HG03097 (cell line): ENCODE measurements around the gene AGO4.
A peak's percentile ranks its signal among the peaks of the same experiment; 100 is the strongest.
"Not testable (repeated sequence)": the region's sequence is repeated elsewhere in the genome, so short reads cannot be mapped to it uniquely, and the experiment has no call there.

Source experiments
- ATAC-seq: cut with Tn5 transposase; IDR thresholded peaks from one replicate; pipeline ENCODE4 v1.9.1; 2021; ENCODE audit not compliant: unreplicated experiment, low FRiP score

The AGO4 gene

DNA sequence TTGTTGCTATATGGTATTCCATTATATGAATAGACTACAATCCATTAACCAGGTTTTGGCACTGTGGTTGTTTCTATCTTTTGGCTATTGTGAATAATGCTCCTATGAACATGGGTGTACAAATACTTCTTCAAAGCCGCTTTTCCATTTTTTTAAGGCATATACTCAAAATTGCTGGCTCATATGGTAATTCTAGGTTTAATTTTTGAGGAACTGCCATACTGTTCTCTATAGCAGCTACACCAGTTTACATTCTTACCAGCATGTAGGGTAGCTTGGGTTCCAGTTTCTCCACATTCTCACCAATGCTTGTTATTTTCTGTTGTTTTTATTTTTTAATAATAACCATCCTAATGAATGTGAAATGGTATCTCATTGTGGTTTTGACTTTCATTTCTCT lies 55.3 kb downstream of the AGO4 start:
- no peak for ATAC-seq

DNA sequence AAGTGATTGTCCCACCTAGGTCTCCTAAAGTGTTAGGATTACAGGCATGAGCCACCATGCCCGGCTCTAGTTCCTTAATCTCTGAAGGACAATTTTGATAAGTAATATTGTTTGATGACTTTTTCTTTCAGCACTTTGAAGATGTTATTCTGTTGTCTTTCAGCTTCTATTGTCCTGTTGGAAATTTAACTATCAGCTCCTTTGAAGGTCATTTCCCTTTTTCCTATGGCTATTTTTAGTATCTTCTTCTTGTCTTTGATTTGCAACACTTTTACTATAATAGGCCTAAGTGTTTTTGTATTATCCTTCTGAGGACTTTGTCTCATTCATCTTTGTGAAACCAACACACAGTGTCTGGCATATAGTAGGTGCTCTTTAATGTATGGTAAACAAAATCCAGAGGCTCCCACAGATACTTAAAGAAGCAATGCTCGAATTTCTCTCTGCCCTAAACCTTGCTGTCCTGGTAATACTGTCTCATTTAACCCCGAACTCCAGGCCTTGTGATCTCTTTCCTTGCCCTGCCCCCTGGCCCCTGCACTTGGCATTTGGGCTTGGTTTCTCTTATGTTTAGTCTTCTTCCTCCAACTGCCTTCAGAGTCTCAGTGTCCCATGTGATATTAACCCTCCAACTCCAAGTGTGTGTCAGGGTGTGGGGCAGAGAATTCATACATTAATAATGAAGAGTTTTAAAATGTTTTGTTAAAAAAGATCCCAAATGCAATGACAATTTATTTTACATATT lies 56.2 kb downstream of the AGO4 start:
- ATAC-seq, result no peak

DNA sequence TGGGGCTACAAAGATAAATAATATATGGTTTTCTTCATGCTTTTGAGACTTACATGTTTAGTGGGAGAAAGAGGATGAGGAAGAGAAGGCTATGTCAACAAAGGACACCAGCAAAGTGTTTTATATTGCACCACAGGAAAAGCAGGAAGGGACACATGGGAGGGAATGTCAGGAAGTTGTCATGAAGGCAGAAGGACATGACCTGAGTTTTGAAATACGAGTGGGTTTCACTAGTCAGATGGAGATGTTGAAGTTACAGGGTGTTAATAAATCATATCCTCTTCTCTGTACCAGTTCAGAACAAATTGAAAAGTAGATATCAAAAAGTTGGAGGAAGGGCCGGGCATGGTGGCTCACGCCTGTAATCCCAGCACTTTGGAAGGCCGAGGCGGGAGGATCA lies 57.0 kb downstream of the AGO4 start:
- ATAC-seq, result no peak

DNA sequence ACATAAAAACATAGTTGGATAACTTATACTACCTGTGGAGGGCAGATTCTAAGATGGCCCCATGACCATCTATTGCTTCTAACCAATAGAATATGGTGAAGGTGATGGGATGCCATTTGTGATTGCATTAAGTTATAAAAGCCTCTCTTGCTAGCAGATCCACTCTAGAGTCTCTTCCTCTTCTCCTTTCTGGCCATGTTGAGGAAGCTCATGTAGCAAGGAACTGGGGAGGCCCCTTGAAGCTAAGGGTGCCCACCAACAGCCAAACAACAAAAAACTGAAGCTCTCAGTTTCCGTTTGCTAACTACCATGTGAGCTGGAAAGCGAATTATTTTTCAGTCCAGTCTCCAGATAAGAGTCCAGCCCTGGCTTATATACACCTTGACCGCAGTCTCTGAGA lies 59.2 kb downstream of the AGO4 start:
- ATAC-seq, result no peak

DNA sequence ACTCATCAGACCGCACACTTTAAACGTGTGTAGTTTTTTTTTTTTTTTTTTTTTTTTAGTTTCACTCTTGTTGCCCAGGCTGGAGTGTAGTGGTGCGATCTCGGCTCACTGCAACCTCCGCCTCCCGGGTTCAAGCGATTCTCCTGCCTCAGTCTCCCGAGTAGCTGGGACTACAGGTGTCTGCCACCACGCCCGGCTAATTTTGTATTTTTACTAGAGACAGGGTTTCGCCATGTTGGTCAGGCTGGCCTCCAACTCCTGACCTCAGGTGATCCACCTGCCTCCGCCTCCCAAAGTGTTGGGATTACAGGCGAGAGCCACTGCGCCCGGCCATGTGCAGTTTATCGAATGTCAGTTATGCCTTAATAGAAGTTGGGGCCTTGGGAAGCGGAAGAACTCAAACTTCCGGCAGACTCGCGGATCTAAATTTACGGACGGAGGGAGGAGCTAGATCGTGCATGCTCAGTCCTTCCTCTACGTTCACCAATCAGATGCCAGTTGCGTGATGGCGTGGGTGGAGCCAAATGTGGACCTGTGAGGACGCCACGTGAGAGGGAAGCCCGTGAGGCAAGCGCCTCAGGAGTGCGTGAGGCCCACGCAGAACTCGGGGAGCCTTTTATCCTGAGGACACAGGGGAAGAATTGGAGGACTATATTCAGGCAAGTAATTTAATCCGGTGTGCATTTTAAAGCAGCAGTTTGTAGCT lies 61.6 kb downstream of the AGO4 start:
- ATAC-seq, result not testable (repeated sequence)

DNA sequence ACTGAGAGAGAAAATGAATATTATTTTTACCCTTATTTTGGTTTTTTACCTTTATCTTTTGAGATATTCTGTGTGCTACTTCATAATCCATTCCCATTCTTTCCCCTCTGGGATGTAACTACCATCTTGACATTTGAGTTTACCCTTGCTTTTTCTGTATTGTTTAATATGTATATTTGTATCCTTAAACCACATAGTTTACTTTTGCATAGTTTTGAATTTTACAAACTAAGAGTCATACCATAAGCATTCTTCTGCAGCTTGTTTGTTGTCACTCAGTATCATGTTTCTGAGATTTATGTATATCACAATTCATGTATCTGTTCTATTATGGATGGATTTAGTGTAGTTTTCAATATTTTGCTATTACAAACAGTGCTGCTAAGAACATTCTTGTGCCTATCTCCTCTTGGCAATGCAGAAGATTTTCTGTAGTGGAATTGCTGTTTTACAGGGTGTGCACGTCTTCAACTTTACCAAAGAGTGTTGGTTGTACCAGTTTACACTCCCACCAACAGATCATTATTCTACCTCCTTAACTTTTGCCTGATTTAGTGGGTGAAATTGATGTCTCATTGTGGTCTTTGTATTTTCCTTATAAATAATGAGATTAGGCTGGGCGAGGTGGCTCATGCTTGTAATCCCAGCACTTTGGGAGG lies 63.0 kb downstream of the AGO4 start:
- ATAC-seq, result no peak

DNA sequence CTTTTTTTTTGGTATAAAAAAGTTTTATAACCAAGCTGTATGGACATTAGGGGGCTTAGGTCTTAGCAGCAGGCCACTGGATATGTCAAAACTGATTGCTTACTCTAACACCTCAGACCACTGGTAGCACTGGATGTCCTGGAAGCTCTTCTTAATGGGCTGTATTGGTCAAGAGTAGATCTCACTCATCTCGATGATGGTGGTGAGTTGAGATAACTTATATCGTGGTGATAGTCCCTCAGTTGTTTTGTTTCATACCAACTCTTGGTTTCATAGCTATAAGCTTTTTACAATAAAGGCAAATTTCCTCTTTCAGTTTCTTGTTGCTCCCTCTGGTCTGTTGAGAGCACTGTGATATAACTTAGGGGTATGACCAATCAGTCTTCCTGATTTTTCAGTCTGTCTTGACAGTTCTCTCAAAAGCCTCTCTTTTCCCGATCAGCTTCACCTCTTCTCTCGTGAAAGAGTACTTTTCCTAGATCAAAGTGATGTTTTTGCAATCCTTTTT lies 65.5 kb downstream of the AGO4 start:
- ATAC-seq, result no peak

DNA sequence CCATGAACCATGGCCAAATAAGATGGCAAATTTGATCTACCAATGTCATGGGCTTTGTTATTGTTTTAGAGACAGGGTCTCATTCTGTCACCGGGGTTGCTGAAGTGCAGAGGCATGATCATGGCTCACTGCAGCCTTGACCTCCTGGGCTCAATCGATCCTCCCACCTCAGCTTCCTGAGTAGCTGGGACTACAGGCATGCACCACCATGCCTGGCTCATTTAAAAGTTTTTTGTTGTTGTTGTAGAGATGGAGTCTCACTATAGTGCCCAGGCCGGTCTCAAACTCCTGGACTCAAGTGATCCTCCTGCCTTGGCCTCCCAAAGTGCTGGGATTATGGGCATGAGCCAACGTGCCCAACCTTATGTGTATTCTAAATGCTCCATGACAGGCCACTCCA lies 66.3 kb downstream of the AGO4 start:
- ATAC-seq, result not testable (repeated sequence)

DNA sequence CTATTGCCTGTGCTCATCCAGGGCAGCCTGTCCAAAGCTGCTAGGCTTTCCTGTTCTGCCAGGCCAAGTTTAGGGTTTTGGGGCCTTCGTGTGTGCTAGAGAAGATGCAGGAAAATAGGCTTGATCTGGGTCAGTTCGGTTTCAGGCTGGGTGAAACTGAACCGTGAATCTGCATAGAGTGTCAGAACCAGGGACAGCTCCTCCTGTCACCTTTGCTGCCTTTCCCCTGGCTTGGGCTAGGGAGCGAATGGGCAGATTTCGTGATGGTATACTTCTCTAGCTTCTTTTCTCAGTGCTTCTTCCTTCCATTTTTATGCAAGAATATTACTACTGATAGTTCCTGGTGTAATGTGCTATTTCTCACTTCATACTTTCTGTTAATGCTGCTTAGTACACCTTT lies 69.2 kb downstream of the AGO4 start:
- no peak for ATAC-seq

DNA sequence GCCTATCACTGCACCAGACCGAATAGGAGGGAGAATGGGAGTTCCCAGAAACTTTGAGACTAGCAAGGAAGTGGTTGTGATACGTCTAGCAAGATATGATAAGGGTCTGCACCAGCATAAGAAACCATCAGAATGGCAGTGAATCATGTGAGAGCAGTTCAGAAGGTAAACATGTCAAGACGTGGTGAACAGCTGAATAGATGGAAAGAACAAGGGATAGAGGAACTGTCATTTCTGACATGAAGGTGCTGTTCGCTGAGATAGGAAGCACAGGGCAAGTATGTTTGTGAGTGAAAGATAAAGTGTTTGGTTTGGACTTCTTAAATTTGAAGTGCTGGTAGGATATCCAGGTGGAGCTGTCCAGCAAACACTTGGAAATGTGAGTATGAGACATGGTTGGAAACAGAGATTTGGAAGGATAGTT lies 74.0 kb downstream of the AGO4 start:
- ATAC-seq, result no peak

DNA sequence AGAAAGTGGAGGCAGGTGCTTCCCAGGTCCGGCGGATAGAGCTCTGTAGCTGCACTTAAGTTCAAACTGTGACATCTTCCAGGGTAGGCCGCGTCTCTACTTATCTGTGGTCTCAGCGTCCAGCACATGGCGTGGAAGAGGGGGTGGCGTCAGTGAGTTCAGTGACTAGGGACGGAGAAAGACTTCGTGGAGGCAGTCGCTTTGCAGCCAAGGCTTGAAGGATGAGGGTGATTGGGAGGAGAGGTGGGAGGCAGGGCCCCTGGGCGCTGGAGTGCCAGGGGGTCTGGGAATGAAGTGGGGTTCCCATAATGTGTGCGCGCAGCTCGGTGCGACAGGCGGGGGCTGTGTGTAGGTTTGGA lies 74.7 kb downstream of the AGO4 start:
- ATAC-seq, result no peak

DNA sequence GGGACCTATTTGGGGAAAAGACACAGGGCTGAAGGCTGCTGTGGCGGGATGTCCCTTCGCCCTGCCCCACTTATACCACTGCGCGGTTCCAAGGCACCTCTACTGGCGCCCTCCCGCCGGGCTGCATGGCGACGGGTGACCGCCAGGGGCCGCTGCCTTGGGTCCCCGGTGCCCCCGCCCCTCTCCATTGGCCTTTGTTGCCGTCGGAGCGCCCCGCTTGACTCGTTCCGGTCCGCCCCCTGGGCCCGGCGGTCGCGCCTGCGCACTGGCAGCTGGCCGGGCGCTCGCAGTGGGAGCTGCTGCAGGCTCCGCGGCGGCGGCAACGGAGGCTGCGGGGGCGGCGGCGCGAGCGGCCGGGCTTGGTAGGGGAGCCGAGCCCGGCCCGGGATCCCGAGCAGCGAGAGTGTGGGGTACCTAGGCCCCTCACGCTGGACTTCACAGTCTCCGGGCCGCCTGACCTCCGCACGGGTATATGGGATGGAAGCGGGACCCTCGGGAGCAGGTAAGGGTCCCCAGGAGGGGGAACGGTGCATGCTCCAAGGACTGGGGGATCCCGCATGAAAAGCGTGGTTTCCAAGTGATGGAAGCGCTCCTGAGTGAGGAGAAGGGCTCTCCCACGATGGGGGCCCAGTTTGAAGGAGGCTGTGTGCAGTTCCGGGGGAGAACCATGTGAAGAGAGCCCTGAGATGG lies 75.3 kb downstream of the AGO4 start, which contains the start of gene AGO1:
AGO1 (plus strand) TSS at position 265 of the 690 bp plus-strand sequence; CDS start at position 478, 213 bp downstream.
- ATAC-seq, result peak; percentile 78

DNA sequence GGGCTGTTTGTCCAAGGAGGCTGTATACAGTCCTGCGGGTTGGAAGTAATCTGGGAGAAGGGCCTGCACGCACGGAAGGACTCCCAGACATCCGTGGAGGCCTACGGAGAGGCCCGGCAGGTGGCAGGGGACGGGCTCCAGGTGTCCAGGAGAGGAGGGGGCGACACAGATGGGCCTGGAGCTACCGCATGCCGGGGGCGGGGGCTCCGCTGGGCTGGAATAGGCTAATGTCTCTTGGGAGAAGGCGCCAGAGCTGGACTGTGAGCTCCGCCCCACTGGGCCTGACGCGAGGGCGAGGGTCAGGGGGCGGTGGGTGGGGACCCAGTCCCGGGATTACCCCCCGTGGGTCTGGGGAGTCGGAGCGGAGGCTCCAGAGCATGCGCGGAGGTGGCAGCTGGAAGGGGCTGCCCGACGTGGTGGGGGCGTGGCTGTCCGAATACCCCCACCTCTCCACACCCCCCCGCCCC lies 75.9 kb downstream of the AGO4 start:
- no peak for ATAC-seq

DNA sequence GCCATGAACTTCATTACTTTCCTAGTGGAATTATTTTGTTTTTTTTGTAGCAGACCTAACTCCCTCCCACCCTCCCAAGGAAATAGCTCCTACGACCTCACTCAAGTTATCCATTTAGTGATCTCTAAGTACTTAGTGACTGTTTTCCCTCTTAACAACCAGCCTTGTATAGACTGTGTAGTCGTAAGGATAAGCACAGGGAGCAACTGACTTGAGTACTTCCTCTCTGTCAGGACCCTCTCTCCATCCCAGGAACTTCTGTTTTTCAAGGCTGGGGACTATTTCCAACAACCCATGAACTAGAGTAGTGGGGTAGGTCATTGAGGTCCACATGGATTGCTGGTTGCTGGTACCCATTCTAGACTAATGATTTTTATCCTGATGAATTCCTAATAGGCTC lies 77.1 kb downstream of the AGO4 start:
- ATAC-seq, result no peak

DNA sequence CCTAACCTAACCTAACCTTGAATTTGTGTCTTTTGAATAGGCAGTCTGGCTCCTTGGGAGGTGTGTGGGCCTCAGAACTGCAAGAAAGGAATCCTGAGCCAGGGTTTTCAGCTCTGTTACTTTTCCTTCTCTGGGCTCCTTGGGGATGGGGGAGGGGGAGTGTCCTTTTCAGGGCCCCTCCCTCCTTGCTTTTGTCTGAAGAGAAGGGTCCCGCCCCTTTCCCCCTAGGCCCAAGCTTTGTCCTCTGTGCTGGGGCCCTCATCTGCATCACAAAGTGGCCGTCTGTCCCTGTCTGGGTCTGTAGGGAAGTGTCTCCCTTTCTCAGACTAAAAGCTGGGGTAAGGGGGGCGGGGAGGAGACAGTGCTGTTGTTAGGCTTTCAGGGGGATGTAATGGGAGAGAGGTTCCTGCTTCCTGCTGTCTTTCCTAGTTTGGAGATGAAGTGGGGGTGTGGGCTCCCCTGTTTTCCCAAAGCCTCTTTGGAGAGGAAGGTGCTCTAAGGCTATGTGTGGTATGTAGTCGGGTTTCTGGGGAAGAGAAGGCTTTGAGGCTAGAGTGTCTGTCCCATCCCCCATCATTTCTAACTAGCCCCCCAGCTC lies 78.2 kb downstream of the AGO4 start:
- ATAC-seq, result no peak

DNA sequence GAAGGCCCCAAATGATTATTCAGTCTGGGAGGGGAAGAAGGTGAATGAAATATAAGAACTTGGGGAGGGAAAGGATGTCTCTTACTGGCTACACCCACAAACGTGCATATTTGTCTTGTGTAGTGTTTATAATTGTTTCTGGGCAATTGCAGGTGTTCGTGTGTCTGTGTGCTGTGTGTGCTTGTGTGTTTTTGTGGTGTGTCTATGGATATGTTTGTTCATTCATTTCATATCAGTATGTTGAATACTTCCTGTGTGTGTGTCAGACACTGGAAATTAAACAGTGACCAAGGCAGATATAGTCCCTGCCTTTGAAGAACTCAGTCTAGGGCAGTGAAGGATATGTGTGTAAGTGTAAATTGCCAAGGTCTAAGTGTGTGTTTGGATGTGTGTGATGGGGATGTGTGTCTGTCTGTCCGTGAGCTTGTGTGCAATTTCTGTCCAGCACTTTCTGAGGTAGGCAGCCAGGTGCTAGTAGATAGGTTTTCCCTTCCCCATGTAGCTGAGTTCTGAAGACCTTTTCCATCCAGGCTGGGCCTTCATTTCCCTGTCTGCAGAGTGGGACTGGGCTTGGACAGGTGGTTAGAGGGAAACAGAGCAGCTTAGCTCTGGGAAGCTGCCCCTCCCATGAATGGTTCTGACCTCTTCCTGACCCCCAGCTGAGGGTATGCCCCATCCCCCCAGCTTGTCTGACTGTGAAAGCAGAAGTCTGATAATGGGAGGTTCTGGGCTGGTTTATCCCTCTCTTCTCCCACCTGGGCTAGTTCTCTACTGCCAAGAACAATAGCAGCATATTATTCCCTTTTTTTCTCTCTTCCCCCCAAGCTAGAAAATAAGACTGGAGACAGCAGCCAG lies 79.0 kb downstream of the AGO4 start:
- no peak for ATAC-seq

DNA sequence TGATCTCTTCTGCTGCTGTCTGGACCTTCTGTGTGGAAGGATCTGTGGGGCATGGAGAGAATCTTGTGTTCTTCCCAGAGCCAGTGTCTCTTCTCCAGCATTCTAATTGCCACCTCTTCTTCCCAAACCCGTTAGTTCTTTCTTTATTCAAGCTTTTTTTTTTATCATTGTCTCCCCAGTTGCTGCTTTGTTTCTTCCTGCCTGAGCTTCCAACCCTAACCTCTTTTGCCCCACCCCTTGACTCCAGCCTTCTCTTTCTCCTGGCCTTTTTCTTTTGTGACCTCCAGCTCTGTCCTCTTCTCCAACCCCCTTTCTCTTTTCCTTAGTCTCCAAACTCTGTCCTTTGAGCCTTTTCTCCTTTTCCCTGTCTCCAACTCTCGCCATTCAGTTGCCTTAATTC lies 79.7 kb downstream of the AGO4 start:
- no peak for ATAC-seq

DNA sequence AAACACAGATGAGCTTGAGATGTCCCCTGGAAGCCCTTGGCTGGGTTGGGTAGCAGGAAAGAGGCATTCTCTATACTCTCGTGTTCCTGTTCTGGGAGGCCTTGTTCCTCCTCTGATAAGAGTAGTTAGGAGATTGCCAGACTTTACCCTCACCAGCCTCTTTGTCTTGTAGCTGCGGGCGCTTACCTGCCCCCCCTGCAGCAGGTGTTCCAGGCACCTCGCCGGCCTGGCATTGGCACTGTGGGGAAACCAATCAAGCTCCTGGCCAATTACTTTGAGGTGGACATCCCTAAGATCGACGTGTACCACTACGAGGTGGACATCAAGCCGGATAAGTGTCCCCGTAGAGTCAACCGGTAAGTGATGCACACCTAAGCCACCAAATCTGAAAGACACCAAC lies 80.4 kb downstream of the AGO4 start:
- no peak for ATAC-seq

DNA sequence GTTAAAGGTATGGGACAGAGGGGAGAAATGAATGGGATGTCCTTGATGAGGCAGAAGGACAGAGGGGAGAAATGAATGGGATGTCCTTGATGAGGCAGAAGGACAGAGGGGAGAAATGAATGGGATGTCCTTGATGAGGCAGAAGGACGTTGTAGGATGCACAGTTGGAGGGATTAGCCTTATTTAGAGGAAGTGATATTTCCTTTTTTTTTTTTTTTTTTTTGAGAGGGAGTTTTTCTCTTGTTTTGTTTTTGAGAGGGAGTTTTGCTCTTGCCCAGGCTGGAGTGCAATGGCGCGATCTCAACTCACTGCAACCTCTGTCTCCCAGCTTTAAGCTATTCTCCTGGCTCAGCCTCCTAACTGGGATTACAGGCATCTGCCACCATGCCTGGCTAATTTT lies 81.2 kb downstream of the AGO4 start:
- ATAC-seq, result not testable (repeated sequence)
